Caco-2 (cell line): ENCODE measurements around the gene SCAANT1. TPM values are rescaled to one million over a fixed set of nuclear protein-coding genes. Genes with fewer than 3 reads are reported as not detected.

Experiments
- BruUV-seq: library from RNA; stranded (reverse); fragments of 400-500 nt; replicated peaks from 2 replicates; lab custom pipeline; 2021; lab: Mats Ljungman, UMichigan
- CTCF ChIA-PET: fragments of 300-600 bp; sonication (Branson Sonifier 250); formaldehyde crosslinking; loops from one replicate; lab custom pipeline; 2022; ENCODE audit warnings: antibody characterized with exemption; lab: Charles Lee
- POLR2A ChIA-PET: fragments of 300-600 bp; sonication (Branson Sonifier 250); formaldehyde crosslinking; loops from one replicate; lab custom pipeline; 2022; ENCODE audit warnings: antibody characterized with exemption; lab: Charles Lee
- DNase-seq, 2 experiments: peaks; one replicate each; pipeline versions ENCODE4 v3.0.0 to v3.0.0-alpha.2; 2020 to 2022
- H3K27me3 ChIP-seq: replicated peaks from 2 replicates; pipeline ENCODE4 v1.6.0; 2011; ENCODE audit warnings: low read length; ENCODE audit not compliant: control insufficient read depth, insufficient read depth
- H3K36me3 ChIP-seq: 2 replicates; pipeline ENCODE4 v1.5.1; 2011; ENCODE audit warnings: low read length; ENCODE audit not compliant: control insufficient read depth, insufficient read depth
- H3K4me1 ChIP-seq: fragments of 250-450 bp; sonication (Bioruptor Pico); 2 replicates; pipeline ENCODE4 v1.5.1; 2020; ENCODE audit warnings: mild to moderate bottlenecking
- H3K4me3 ChIP-seq: 2 replicates; pipeline ENCODE4 v1.5.1; 2011; ENCODE audit warnings: low read depth, mild to moderate bottlenecking, control low read depth, low read length
- H3K9me3 ChIP-seq: fragments of 250-450 bp; sonication (Bioruptor Pico); 2 replicates; pipeline ENCODE4 v1.5.1; 2020; ENCODE audit warnings: mild to moderate bottlenecking, moderate library complexity
- H3K27ac Mint-ChIP-seq: one replicate; pipeline ENCODE4 v1.8.0; 2022; ENCODE audit warnings: mixed read lengths; ENCODE audit not compliant: unreplicated experiment
- H3K27me3 Mint-ChIP-seq: one replicate; pipeline ENCODE4 v1.8.0; 2022; ENCODE audit warnings: mixed read lengths; ENCODE audit not compliant: insufficient read depth, unreplicated experiment
- H3K36me3 Mint-ChIP-seq: one replicate; pipeline ENCODE4 v1.8.0; 2022; ENCODE audit warnings: mild to moderate bottlenecking, mixed read lengths; ENCODE audit not compliant: insufficient read depth, unreplicated experiment
- H3K4me1 Mint-ChIP-seq: one replicate; pipeline ENCODE4 v1.8.0; 2022; ENCODE audit warnings: low read depth, mixed read lengths; ENCODE audit not compliant: unreplicated experiment
- H3K4me3 Mint-ChIP-seq: one replicate; pipeline ENCODE4 v1.8.0; 2022; ENCODE audit warnings: mild to moderate bottlenecking, moderate library complexity, mixed read lengths; ENCODE audit not compliant: unreplicated experiment
- H3K9me3 Mint-ChIP-seq: one replicate; pipeline ENCODE4 v1.8.0; 2022; ENCODE audit warnings: mixed read lengths; ENCODE audit not compliant: unreplicated experiment
- intact Hi-C: fragments of 100-400 bp; cut with micrococcal nuclease; formaldehyde crosslinking; loops from one replicate; pipeline ENCODE4 v1.10.0; 2022; ENCODE audit not compliant: unreplicated experiment
- total RNA-seq: library from RNA; stranded (reverse); gene quantifications from 2 replicates; pipeline ENCODE4 v1.2.3, GENCODE V29; 2022
- TF ChIP-seq, protein P1 (sequence below), 2 experiments: fragments of 200-600 bp in 1 of 2; IDR thresholded peaks; 1 replicate in 1 of 2; 2 replicates in 1 of 2; pipeline versions ENCODE4 v1.5.1 to v1.8.0; 2011 to 2022; ENCODE audit warnings: antibody characterized with exemption in 1 of 2, control low read depth in 1 of 2, inconsistent platforms in 1 of 2, low read depth in 1 of 2, low read length in 1 of 2, mild to moderate bottlenecking in 1 of 2, moderate library complexity in 1 of 2; ENCODE audit not compliant: insufficient read depth in 1 of 2, severe bottlenecking in 1 of 2, unreplicated experiment in 1 of 2

The SCAANT1 gene
- total RNA-seq, 1 experiment from 2014 or later = not detected

DNA sequence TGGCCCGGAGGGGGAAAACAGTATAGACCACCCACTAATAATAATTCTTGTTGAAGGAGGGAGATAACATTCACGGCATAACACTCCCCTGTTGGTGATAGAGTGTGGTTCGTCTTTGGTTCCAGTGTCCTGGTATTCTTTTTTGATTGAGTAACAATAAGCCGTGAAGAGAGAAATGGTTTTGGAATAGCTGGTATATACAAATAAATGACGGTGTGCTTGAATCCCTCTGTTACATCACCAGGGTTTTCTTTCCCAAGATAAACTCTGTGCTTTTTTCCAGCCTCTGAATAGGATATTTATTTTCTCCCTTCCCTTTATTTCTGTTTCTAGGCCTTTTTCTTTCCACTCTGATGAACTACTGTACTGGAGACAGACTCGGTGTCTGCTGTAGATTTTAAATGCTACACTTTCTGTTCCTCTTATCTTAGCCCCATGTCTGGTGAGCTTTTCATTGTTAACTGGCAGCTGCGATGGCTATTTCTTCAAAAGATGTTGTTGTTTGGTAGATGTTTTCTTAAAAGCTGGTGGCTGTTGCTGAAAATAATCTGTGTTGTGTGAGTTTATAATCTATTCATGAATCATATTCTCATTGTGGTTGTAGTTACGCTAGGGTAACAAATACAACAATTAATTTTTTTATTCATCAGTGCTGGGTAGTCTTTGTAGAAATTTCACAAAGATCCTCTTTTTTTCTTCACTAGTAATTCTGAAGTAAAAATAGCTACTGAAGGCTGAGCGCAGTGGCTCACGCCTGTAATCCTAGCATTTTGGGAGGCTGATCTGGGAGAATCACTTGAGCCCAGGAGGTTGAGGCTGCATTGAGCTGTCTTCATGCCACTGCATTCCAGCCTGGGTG, 15.5 kb upstream of the SCAANT1 start:
- no peak overlapping the region for H3K27ac Mint-ChIP-seq
- TF ChIP-seq, protein P1, sequence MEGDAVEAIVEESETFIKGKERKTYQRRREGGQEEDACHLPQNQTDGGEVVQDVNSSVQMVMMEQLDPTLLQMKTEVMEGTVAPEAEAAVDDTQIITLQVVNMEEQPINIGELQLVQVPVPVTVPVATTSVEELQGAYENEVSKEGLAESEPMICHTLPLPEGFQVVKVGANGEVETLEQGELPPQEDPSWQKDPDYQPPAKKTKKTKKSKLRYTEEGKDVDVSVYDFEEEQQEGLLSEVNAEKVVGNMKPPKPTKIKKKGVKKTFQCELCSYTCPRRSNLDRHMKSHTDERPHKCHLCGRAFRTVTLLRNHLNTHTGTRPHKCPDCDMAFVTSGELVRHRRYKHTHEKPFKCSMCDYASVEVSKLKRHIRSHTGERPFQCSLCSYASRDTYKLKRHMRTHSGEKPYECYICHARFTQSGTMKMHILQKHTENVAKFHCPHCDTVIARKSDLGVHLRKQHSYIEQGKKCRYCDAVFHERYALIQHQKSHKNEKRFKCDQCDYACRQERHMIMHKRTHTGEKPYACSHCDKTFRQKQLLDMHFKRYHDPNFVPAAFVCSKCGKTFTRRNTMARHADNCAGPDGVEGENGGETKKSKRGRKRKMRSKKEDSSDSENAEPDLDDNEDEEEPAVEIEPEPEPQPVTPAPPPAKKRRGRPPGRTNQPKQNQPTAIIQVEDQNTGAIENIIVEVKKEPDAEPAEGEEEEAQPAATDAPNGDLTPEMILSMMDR (IDR thresholded peaks at IDR 0.05; ENCODE audit: insufficient read depth in 1 of 2, low read depth in 1 of 2, low read length in 1 of 2, severe bottlenecking in 1 of 2, unreplicated experiment in 1 of 2) = no peak
- H3K36me3 ChIP-seq = peaks cover 2% of the 10 kb centered on the region; the same call in 1 of the 2 replicates

DNA sequence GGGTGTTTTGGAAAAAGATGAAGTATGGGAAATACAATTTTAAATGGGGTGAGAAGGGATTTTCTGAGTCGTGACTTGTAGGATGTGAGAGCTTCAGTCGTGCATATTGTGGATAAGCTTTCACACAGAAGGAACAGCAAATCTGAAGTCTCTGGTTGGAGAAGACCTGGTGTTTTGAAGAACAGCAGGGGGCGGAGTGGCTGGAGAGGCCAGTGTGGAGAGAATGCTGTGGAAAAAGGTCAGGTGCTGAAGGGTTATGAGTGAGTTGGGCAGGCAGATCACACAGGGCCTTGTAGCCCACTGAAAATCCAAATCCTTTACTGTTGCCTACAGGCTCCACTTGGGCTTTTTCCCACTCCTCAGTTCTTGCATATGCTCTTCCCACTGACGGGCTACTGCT, 14.1 kb upstream of the SCAANT1 start:
- Histone ChIP-seq H3K4me1 (no peaks in the 10 kb centered on the region), H3K4me3 (no peak overlapping the region), H3K36me3 (peaks cover 2% of the 10 kb centered on the region; the same call in 1 of the 2 replicates), H3K9me3 (no peaks in the 10 kb centered on the region), H3K27me3 (no peaks in the 10 kb centered on the region)
- CTCF ChIA-PET = no interaction called here
- Mint-ChIP-seq H3K9me3 (peaks cover 27% of the 10 kb centered on the region), H3K27ac (no peak overlapping the region), H3K4me3 (no peak overlapping the region), H3K36me3 (peaks cover 42% of the 10 kb centered on the region), H3K4me1 (no peaks in the 10 kb centered on the region), H3K27me3 (no peaks in the 10 kb centered on the region)
- POLR2A ChIA-PET = no interaction called here
- no TSS peak for BruUV-seq
- TF ChIP-seq, protein P1 (IDR thresholded peaks at IDR 0.05; ENCODE audit: insufficient read depth in 1 of 2, low read depth in 1 of 2, low read length in 1 of 2, severe bottlenecking in 1 of 2, unreplicated experiment in 1 of 2) = no peak
- intact Hi-C loops = no loop called here
- DNase-seq = no peak

More for the DNA sequence above, 15.5 kb upstream of the SCAANT1 start:
- Mint-ChIP-seq H3K27me3 (no peaks in the 10 kb centered on the region), H3K4me3 (no peak overlapping the region), H3K9me3 (peaks cover 27% of the 10 kb centered on the region), H3K4me1 (no peaks in the 10 kb centered on the region), H3K36me3 (peaks cover 34% of the 10 kb centered on the region)
- ChIA-PET CTCF (interaction anchor here (0.7 kb wide), 1 partner anchor 20 kb away, joined by 3 read pairs; no protein-coding TSS in a partner anchor), POLR2A (no interaction called here)
- no peak overlapping the region for H3K4me3 ChIP-seq
- BruUV-seq = no TSS peak
- intact Hi-C loops = no loop called here
- no peak for DNase-seq
- no peaks in the 10 kb centered on the region for H3K9me3 ChIP-seq
- no peaks in the 10 kb centered on the region for H3K27me3 ChIP-seq
- H3K4me1 ChIP-seq = no peaks in the 10 kb centered on the region

DNA sequence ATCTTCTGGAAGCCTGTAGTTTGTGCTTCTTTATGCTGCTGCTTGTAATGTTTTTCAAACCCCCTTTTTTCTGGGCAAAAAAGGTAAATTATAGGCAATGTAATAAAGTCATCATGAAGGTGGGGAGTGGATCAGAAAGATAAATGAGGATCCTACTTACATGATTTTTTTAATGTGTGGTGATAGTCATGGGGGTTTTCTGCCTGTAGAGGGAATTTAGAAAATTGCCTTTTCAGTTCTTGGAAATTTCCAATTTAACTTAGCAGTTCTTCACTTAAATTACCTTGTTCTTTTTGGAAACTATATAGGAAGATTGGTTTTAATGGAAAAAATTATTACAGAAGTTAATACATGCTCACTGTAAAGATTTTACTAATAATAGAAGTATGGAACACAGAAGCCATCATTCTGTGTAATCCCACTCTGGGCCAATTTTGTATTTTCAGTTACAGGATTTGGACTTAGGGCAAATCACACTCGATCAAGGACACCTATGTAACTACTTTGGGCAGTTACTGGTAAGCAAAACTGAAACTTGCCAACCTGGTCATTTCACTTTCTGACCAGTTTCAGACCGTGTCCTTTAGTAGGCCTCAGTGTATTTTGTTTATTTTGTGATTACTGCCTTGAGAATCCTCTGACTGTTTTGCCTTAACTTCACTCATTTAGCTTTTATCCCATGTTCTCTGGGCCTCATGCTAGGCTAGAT, 10.5 kb upstream of the SCAANT1 start:
- TF ChIP-seq, protein P1 (IDR thresholded peaks at IDR 0.05; ENCODE audit: insufficient read depth in 1 of 2, low read depth in 1 of 2, low read length in 1 of 2, severe bottlenecking in 1 of 2, unreplicated experiment in 1 of 2) = no peak
- H3K4me3 Mint-ChIP-seq = no peak overlapping the region

More for the DNA sequence above, 10.5 kb upstream of the SCAANT1 start:
- Histone ChIP-seq H3K27me3 (no peaks in the 10 kb centered on the region), H3K4me3 (no peak overlapping the region), H3K36me3 (peaks cover 4% of the 10 kb centered on the region), H3K4me1 (no peaks in the 10 kb centered on the region), H3K9me3 (no peaks in the 10 kb centered on the region)
- no peaks in the 10 kb centered on the region for H3K4me1 Mint-ChIP-seq
- no peak overlapping the region for H3K27ac Mint-ChIP-seq
- POLR2A ChIA-PET = no interaction called here
- CTCF ChIA-PET = no interaction called here
- DNase-seq = no peak
- peaks cover 27% of the 10 kb centered on the region for H3K9me3 Mint-ChIP-seq
- intact Hi-C loops = no loop called here
- peaks cover 56% of the 10 kb centered on the region for H3K36me3 Mint-ChIP-seq
- H3K27me3 Mint-ChIP-seq = no peaks in the 10 kb centered on the region
- BruUV-seq = no TSS peak
